Stimulated activated CD4-positive, alpha-beta T cell treated with anti-CD3 and anti-CD28 coated beads, Interleukin-12 subunit alpha, Interleukin-12 subunit beta, amount 100 ng/mL, for 24 hours (primary cell): ENCODE measurements around the gene INMT.
"Not testable (repeated sequence)": the region's sequence is repeated elsewhere in the genome, so short reads cannot be mapped to it uniquely, and the experiment has no call there.

Experiments
- DNase-seq, 2 experiments: peaks; one replicate each; pipeline ENCODE4 v3.0.0-alpha.2; 2020; ENCODE audit warnings: low read depth in 2 of 2

INMT gene

DNA sequence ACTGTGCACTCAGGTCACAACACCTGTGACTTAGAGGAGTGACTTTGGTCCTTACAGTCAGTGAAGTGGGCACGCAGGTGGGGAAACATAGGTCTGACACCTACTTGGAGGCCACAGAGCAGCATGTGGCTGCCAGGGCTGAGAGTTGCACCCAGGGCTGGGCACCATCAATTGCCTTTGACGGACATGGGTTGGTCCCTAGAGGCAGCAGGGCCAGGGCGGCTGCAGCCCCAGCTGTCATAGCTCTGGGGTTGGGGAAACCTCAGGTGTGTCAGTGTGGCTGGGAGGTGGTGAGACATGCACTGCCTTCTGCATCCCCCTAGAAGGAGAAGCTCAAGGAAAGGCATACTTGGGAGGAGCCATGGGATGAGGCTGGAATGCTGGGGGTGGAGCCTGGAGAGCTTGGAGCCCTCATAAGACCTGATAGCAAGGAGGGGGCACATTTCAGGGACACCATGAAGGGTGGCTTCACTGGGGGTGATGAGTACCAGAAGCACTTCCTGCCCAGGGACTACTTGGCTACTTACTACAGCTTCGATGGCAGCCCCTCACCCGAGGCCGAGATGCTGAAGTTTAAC lies at the start of gene INMT:
Gene INMT, plus strand, starts transcription at position 440 of the 578 bp plus-strand sequence. Its CDS starts 16 bp downstream, at position 456.
- DNase-seq: no peak

GRCh38 chr7:30702200-30702599 lies 49.7 kb upstream of the INMT start:
- no peak for DNase-seq

DNA sequence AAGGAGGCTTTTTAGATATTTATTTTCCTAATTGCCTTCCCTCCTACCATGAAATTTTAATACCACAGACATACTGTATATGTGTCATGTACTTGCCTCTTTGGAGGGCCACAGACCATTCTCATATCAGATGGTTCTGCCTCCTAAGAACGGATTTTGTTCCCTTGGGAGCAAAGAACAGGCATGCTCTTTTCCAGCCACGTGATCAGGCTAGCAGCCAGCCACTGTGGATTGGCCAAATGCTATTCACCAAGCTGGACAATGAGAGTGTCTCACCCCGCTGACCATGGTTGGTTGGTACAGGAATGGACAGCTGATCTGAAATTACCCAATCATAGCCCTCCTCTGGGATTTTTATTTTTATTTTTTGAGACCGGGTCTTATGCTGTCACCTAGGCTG lies 48.2 kb upstream of the INMT start:
- no peak for DNase-seq

DNA sequence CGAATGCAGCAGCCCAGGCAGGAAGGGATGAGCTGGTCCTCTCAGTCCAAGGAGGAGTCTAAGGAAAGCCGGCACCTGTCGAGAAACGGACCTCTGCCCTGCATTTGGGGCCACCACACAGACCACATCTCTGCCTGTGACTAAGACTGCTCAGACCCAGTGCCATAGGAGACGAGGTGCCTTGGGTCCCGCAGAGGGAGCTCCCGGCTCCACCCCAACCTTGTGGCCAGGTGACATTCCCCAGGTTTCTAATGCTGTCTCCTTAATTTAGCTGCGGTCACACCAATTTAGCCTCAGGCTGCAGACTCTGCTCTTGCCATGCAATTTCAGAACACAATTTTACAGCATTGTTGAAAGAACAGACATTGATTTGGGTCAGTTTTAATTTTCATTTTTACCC lies 46.9 kb upstream of the INMT start:
- DNase-seq: no peak

GRCh38 chr7:30705596-30705995 lies 46.3 kb upstream of the INMT start:
- DNase-seq: no peak

- no peak for DNase-seq
Measured at GRCh38 chr7:30706316-30706715, 45.6 kb upstream of the INMT start.

- DNase-seq: no peak
Measured at GRCh38 chr7:30706908-30707307, 45.0 kb upstream of the INMT start.

- no peak for DNase-seq
Measured at GRCh38 chr7:30707391-30708357, 44.3 kb upstream of the INMT start.

DNA sequence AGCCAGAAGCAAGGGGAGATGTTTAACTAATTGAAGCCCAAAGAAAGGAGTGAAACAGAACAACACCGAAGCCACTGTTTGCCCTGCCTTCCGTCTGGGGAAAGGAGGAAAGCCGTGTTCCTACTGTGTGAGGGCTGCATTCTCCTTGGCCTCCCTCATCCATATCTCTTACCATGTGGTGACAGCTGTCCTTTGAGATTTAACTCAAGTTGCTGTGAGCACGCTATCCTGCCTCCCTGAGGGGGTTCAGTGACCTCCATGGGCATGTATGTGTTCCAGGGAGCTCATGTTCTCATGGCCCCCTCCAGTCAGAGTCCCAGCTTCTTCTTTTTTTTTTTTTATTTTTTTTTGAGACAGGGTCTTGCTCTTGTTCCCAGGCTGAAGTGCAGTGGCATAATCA lies 43.5 kb upstream of the INMT start:
- no peak for DNase-seq

DNA sequence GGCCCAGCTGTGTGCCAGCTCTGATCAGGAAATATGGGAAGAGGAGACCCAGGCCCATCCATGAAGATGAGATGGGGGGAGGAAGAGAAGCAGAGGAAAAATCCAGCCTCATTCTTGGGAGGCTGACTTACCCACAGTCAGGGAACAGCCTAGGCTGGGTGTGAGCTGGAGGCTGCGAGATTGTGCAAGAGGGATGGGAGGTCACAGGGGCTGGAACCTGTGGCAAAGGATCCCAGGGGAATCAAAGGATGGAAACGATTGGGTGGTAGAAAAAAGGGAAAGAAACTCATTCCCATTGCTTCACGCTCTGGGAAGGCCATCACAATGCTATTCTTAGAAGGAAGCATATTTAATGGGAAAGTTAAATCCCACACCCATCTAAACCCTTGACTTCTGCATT lies 43.0 kb upstream of the INMT start:
- no peak for DNase-seq

- DNase-seq: no peak
Measured at GRCh38 chr7:30709549-30709948, 42.4 kb upstream of the INMT start.

- no peak for DNase-seq
Measured at GRCh38 chr7:30710669-30711068, 41.3 kb upstream of the INMT start.

DNA sequence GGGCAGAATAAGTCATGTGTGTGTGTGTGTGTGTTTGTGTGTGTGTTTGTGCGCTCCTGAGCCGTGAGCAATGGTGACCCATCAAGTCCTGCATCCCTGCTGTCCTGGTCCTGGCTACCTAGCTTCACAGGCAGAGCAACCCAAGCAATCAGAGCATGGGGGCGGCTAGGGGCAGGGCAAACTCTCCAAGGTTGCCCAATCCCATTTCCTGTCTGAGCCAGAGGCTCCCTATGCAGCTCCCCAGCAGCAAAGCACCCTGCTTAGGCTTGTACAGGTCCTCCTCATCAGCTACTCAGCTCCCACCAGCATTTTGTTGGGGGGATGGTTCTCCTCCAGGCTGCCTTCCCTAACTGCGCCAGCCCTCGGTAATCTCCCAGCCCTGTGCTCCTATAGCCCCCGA lies 38.5 kb upstream of the INMT start:
- DNase-seq: no peak

GRCh38 chr7:30714129-30714528 lies 37.8 kb upstream of the INMT start:
- DNase-seq: no peak

DNA sequence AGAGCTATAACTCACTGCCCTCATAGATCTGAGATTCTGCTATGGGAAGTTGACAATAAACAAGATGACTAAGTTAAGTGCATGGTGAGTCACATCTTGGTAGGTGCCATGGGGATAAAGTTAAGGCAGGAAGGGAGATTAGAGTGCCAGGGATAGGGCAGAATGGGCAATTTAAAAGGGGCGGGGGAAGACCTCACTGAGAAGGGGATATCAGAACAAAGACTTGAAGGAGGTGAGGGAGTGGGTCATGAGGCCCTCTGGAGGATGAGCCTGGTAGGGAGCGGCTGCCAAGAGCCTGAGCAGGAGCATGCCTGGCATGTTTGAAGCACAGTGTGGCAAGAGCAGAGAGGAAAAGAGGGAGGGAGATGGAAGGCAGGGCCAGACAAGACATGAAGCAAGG lies 34.8 kb upstream of the INMT start:
- no peak for DNase-seq

DNA sequence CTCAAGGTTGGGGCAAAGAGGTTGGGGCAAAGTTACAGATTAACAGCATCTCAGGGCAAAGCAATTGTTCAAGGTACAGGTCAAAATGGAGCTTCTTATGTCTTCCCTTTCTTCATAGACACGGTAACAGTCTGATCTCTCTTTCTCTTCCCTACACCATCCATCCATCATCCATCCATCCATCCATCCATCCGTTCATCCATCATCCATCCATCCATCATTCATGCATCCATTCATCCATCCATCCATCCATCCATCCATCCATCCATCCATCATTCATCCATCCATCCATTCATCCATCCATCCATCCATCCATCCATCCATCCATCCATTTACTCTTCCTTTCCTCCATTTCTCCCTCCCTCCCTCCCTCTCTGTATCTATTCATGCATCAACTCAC lies 32.5 kb upstream of the INMT start:
- DNase-seq: not testable (repeated sequence)

DNA sequence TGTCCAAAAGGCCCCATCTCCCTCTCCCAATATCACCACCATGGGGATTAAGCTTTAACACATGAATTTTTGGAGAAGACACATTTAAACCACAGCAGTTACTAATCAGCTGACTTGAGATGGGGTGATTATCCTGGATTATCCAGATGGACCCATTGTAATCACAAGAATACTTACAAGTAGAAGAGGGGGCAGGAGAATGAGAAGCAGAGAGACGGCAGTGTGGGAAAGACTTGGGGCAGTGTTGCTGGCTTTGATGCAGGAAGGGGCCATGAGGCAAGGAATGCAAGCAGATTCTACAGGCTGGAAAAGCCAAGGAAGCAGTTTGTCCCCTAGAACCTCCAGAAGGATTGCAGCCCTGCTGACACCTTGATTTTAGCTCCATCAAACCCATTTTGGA lies 30.7 kb upstream of the INMT start:
- no peak for DNase-seq

DNA sequence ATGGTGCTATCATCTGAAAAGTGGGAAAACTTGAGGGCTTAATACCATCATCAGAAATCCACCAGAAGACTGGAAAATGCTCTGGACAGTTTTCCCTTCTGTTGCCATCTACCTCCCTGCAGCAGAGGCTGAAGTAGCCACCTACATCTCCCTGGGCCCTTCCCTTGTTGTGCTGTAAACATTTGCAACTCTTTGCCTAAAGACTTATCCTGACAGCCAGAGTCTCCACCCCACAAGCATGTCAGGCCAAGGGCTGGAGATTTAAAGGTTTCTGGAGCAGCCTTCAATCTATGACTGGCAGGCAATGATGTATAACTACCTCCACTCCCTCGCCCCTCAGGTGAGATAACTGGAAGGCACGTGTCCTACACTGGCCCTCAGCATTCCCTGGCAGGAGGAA lies 29.7 kb upstream of the INMT start:
- no peak for DNase-seq

GRCh38 chr7:30722671-30723070 lies 29.3 kb upstream of the INMT start:
- no peak for DNase-seq

- no peak for DNase-seq
Measured at GRCh38 chr7:30723776-30724175, 28.2 kb upstream of the INMT start.

- no peak for DNase-seq
Measured at GRCh38 chr7:30726296-30727006, 25.5 kb upstream of the INMT start.

DNA sequence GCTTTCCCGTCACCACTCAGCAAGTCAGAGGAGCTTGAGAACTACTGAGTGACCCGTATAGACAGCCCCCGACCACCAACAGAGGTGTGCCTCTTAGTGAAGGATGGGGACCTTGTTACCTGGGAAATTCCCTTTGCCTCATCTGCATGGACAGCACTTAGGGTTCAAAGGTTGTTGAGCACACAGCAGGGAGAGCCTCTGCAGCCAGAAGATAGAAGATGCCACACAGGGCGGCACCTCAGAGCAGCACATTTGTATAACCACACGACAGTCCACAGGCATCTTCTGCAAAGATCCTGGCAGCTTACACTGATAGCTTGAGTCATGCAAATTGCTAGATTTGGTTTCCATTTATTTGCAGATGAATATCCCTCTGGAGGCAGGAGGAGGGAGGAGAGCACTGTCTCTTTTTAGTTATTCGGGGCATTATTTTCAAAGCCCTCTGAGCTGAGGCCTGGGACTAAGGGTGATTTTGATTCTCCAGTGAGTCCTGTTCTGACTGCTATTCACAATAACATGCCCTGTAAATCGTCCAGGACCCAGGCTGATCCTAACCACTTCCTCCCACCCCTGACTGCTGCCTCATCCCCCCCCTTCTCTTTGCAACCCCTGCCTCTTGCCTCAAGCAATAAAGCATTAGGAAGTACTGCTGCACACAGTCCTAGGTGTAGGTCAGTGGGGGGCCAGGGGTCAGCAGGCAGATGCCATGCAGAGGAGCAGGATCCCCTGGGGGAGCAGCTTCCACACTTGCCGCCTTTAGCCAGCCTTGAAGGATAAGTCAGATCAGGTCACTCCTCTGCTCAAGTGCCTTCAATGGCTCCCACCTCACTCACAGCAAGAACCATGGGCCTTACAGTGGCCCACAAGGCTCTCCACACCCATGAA lies 24.6 kb upstream of the INMT start:
- no peak for DNase-seq
